GM12878 (cell line): ENCODE measurements around the gene KLF7. TPM values are rescaled to one million over a fixed set of nuclear protein-coding genes. Genes with fewer than 3 reads are reported as not detected.

ENCODE experiments used
- microRNA-seq: library from miRNA; unstranded; fragments of <30 nt; microRNA quantifications from one replicate; pipeline ENCODE4, GENCODE V29; 2018
- polyA plus RNA-seq, 11 experiments: library from polyadenylated mRNA; depleted of rRNA in 4 of 11; unstranded in 6 of 11; stranded (reverse) in 5 of 11; fragments of >200 nt; fragmentation: Nextera tagmentation in 4 of 11; fragmentation: Illumina TruSeq in 1 of 11; extraction: Ambion mirVana in 4 of 11; extraction: Trizol in 1 of 11; gene quantifications; 1 replicate in 1 of 11; 2 replicates in 10 of 11; pipeline versions ENCODE4 v1.2.1 to v1.2.3, GENCODE V29; 2011 to 2016; ENCODE audit warnings: inconsistent platforms in 2 of 11, missing spikeins in 2 of 11, low read depth in 1 of 11
- small RNA-seq: library from RNA; depleted of rRNA; stranded (forward); fragments of <200 nt; gene quantifications from one replicate; pipeline ENCODE3, GENCODE V24; 2014
- total RNA-seq, 4 experiments: library from RNA; depleted of rRNA in 3 of 4; stranded (reverse); fragments of >200 nt in 3 of 4; fragmentation: Illumina TruSeq in 1 of 4; extraction: Trizol in 1 of 4; gene quantifications; 2 replicates each; pipeline versions ENCODE4 v1.2.1 to v1.2.3, GENCODE V29; 2013 to 2021

The KLF7 gene
- total and polyA plus RNA-seq, 10 of the 15 experiments (the other 5 are each of a cell fraction or from before 2014, with no cell fraction given) = 2.4 to 24.8 (median 8.5) TPM

Small RNAs within 50 kb of the gene (microRNA-seq; reads per million reads assigned to microRNA genes)
- gene MIR2355 (8.3 reads per million, percentile 41 among the genes with 10 or more reads in this experiment), gene MIR7845 (11.9 reads per million, percentile 46 among the genes with 10 or more reads in this experiment)

Small RNAs within 50 kb of the gene (small RNA-seq; reads per million reads assigned to genes)
- gene MIR2355 (5.4 reads per million, percentile 89 among the genes with 10 or more reads in this experiment), gene MIR7845 (2.0 reads per million, percentile 61 among the genes with 10 or more reads in this experiment)

Other genes starting within 250 kb of the KLF7 start
- not detected in 2 replicates for gene CPO, start 226.4 kb downstream of the KLF7 start, total RNA-seq (2014; rRNA removed)
- gene CPO, start 226.4 kb downstream of the KLF7 start, total RNA-seq (2014; rRNA removed; fragmentation: Illumina TruSeq; extraction: Trizol) = not detected in 2 replicates
- gene CPO, start 226.4 kb downstream of the KLF7 start, total RNA-seq (2021) = not detected in 2 replicates
- gene CPO, start 226.4 kb downstream of the KLF7 start, polyA plus RNA-seq (2011; rRNA removed) = 0.14 TPM in 1 of 2 replicates, not detected in the other
- gene CPO, start 226.4 kb downstream of the KLF7 start, polyA plus RNA-seq (2014; fragmentation: Illumina TruSeq; extraction: Trizol) = not detected in 2 replicates
- not detected for gene CPO, start 226.4 kb downstream of the KLF7 start, polyA plus RNA-seq (2014; fragmentation: Nextera tagmentation; extraction: Ambion mirVana)
- gene CPO, start 226.4 kb downstream of the KLF7 start, polyA plus RNA-seq (2014; rRNA removed) = 0.13 TPM in 1 of 2 replicates, not detected in the other
- not detected for gene CPO, start 226.4 kb downstream of the KLF7 start, polyA plus RNA-seq (2016; fragmentation: Nextera tagmentation; extraction: Ambion mirVana)